Astrocyte of the cerebellum (primary cell): ENCODE data around the gene MAP3K10.

Experiments
- DNase-seq: peaks from one replicate; pipeline ENCODE4 v3.0.0-alpha.2; 2011; ENCODE audit warnings: low read depth
- H3K4me3 ChIP-seq: 2 replicates; pipeline ENCODE4 v1.5.1; 2011; ENCODE audit warnings: mild to moderate bottlenecking, low read depth, low read length, moderate library complexity
- CTCF ChIP-seq: IDR thresholded peaks from 2 replicates; pipeline ENCODE4 v1.5.1; 2012; ENCODE audit warnings: low read length, low read depth, moderate library complexity, mild to moderate bottlenecking; ENCODE audit errors: missing control alignments
- in situ Hi-C: cut with HindIII; loops from 2 replicates; pipeline ENCODE4 v1.10.0; 2017; ENCODE audit warnings: low sequenced_read_pairs

The MAP3K10 gene

GRCh38 chr19:40249781-40250180 lies 58.6 kb downstream of the MAP3K10 start:
- DNase-seq = no peak
- TF ChIP-seq CTCF = no peak

GRCh38 chr19:40251244-40251643 lies 60.0 kb downstream of the MAP3K10 start:
- in situ Hi-C loops = no loop called here
- no peak for TF ChIP-seq CTCF
- no peak overlapping the region for H3K4me3 ChIP-seq
- no peak for DNase-seq

More at GRCh38 chr19:40249781-40250180, 58.6 kb downstream of the MAP3K10 start:
- in situ Hi-C loops = no loop called here
- no peak overlapping the region for H3K4me3 ChIP-seq

- in situ Hi-C loops = no loop called here
- DNase-seq = no peak
- no peak overlapping the region for H3K4me3 ChIP-seq
- TF ChIP-seq CTCF = no peak
Measured at GRCh38 chr19:40251991-40252390, 60.8 kb downstream of the MAP3K10 start.

GRCh38 chr19:40252395-40252794 lies 61.2 kb downstream of the MAP3K10 start:
- in situ Hi-C loops = no loop called here
- DNase-seq = no peak
- no peak overlapping the region for H3K4me3 ChIP-seq
- no peak for TF ChIP-seq CTCF

GRCh38 chr19:40253611-40254092 lies 62.4 kb downstream of the MAP3K10 start:
- in situ Hi-C loops = no loop called here
- DNase-seq = no peak
- no peak overlapping the region for H3K4me3 ChIP-seq
- TF ChIP-seq CTCF = no peak

- no peak for DNase-seq
- TF ChIP-seq CTCF = no peak
- H3K4me3 ChIP-seq = no peak overlapping the region
- in situ Hi-C loops = no loop called here
Measured at GRCh38 chr19:40254714-40255418, 63.6 kb downstream of the MAP3K10 start.
